Activated T-cell treated with anti-CD3 and anti-CD28 coated beads for 24 hours (primary cell): Measurements from ENCODE around the gene HRH2.
A peak's percentile ranks its signal among the peaks of the same experiment; 100 is the strongest.

Experiments used
- DNase-seq: peaks from one replicate; pipeline ENCODE4 v3.0.0-alpha.2; 2020; ENCODE audit warnings: low read depth

HRH2 gene

DNA sequence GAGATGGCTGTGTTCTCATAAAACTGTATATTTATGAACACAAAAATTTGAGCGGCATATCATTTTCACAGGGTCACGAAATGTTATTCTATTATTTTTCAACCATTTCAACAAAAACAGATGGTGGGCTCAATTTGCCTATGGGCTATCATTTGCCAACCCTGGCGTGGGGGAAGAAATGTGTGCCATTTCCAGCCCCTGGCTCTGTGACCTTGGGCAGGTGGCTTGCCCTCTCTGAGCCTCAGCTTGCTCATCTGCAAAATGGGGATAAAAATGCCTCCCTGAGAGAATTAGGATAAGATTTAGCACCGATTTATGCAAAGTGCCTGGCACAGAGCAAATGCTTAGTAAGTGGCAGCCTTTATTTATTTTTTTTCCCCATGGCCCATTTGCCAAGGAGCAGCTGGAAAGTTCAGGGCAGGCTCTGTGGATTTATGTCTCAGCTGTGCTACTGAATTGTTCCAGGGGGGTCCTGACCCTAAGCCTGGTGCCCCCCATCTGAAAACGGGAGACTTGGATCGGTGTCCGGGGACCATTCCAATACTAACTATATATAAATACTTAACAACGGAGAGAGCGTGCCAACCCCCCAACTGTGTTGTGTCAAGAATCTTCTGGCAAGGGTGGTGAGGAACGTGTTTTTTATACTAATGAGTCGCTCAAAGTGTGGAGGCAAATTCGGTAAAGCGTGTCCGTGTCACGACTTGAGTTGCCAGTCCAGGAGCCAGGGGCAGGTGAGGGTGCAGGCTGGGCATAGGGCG, 34.5 kb downstream of the HRH2 start:
- DNase-seq = no peak

DNA sequence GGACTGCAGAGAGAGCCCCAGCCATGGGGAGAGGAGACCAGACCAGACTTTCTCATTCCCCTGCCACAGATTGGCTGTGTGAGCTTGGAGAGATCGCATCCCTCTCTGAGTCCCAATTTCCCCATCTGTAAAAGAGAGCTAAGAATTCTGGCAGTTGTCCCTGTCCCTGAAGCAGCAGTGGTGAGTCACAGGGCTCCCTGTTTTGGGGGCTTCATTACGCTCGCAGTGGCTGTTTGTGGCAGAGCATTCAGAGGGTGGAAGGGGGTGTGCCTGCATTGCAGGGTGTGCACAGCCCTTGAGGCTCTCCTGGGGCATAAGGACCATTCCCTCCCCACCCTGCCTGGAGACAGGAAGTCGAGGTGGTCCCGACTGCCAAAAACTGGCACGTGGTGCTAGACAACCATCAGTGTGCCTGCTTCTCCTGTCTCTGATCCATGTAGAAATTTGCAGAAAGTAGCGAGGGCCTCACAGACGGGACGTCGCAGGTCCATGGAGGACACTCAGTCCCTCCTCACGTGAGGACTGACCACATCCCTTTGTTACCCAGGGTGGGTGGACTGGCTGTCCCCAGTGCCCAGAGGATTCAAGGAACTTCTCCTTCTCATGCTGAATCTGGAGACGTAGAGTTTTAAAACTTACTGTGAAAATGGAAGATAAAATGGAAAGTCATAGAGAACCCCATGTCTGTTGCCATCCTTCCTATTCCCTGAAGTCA, 35.3 kb downstream of the HRH2 start:
- no peak for DNase-seq

- DNase-seq = no peak
Observed at GRCh38 chr5:175693741-175694140, 35.9 kb downstream of the HRH2 start.

- DNase-seq = no peak
Observed at GRCh38 chr5:175694371-175695160, 36.7 kb downstream of the HRH2 start.

GRCh38 chr5:175695161-175696126, 37.6 kb downstream of the HRH2 start:
- DNase-seq = no peak

GRCh38 chr5:175696139-175696854, 38.4 kb downstream of the HRH2 start:
- DNase-seq = peak; percentile 65

- DNase-seq = no peak
Observed at GRCh38 chr5:175696855-175697198, 39.0 kb downstream of the HRH2 start.

- no peak for DNase-seq
Observed at GRCh38 chr5:175697846-175698245, 40.0 kb downstream of the HRH2 start.

DNA sequence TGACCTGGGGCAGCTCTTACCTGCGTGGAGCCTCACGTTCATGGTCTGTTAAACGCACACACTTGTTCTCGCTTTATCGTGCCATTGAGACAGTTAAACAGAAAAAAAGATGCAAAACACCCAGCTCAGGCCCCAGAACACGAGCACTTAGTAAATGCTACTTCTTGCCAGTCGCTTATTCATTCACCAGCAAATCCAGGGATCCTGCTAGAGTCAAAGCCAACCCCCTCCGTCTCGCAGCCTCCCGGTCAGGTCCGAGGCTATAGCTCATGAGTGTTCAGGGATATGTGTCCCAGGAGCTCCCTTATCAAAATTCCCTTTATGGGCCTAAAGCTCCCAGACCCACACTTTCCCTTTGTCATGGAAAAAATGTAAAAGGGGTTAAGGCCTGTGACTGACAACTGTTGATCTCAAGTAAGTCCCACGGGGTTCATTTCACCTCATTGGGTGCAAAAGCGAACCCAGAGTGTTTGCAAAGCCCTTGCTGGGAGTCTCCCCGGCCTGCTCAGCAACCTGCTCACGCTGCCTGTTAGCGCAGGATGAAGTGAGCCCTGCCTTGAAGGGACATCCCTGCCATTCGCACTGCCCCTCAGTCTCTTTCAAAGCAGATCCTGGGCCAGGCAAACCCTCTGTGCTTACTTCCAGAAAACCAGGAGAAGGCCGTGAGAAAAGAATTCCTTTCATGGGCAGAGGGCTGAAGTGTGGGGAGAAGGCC, 40.7 kb downstream of the HRH2 start:
- no peak for DNase-seq

DNA sequence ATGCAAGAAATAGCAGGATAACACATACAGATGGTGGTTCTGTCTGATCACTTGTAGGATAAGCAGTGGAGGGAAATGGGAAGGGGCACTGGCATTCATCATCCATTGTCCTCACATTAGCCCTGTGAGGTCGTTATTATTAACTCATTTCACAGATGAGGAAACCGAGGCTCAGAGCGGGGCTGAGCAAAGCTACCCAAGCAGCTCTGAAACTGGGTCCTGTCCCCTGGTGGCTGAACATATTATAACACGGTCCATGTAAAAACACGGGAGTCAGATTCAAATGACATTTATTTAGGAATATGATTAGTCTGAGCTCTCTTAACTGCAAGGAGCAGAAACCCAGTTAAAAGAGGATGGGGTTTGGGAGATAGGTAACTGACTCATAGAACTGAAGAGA, 43.1 kb downstream of the HRH2 start:
- no peak for DNase-seq

DNA sequence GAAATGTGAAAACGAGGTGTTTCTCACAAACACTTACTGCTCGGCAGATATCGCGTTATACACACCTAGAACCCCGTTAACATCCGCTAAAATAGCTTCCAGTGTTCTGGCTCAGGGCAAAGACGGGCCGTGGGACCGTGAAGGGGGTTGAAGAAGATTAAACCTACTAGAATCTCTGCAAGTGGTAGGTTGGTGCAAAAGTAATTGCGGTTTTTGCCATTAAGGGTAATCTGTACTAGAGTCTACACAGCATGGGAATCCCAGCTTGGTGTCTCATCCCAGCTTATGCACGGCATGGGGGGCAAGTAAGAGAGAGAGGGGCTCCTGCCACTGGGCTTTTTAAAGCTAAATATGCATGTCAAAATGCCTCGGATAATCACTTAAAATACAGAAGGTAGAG, 43.9 kb downstream of the HRH2 start:
- DNase-seq = no peak

DNA sequence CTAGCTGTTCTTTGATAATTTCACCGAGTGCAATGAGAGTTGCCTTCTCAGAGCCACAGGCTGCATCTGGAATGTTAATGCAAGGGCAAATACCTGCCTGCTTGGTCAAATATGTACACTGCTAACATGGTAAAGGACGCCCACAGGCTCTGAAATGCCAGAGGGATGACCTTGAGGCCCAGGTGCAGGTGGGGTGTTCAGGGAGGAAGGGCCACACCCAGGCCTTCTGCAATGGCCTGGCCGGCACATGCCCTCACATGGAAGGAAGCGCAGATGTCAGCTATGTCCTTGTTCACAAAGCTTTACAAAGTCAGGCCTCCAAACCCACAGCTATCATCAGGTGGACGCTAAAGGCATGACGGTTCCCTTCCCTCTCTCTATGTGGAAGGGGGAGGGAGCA, 48.6 kb downstream of the HRH2 start:
- DNase-seq = no peak

DNA sequence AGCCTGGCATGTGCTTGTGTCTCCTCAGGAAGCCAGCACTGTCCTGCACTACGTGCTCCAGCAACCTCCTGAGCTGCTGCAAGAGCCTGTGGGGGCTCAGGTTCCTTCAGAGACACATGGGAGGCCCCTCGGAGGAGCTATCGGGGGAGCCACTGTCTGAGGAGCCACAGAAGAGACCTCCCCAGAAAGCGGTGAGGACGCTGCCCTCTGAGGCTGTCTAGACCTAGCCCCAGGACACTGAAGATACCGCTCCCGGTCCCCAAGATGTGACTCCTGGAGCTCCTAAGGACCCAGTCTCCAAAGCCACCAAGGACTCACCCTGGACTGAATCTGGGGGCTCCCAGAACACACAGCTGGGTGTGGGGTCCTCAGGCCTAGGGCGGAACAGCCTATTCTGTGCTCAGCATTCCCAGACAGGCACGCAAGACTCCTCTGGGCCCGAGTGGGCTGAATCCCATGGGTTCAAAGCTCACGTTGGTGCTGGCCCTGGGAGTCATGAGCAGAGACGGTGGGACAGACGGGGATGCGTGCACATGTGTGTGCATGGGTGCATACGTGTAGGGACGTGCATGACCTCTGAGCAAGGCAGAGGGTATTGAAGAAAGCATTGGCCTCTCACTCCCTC, 50.0 kb downstream of the HRH2 start:
- no peak for DNase-seq

DNA sequence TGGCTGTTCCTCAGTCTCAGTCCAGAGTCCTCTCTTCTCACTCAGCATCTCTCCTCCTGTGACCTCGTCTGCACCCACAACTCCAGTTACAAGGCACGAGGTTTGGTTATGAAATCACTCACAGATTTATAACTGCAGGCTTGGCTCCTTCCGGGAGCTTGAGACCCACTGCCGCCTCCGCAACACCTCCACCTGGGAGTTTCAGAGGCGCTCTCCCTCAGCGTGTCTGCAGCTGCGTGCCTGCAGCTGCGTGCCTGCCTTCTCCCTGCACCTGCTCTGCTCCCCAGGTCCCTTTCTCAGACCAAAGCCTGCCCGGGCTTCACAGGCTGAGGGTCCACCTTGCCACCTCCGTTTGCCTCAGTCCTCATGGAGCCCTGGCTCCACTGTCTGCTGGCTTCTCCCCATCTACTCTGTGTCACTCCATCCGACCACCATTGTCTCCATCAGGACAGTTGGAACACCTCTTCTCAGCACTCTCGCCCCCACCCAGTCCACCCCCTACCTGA, 51.5 kb downstream of the HRH2 start:
- DNase-seq = no peak

GRCh38 chr5:175710326-175710725, 52.5 kb downstream of the HRH2 start:
- DNase-seq = no peak

DNA sequence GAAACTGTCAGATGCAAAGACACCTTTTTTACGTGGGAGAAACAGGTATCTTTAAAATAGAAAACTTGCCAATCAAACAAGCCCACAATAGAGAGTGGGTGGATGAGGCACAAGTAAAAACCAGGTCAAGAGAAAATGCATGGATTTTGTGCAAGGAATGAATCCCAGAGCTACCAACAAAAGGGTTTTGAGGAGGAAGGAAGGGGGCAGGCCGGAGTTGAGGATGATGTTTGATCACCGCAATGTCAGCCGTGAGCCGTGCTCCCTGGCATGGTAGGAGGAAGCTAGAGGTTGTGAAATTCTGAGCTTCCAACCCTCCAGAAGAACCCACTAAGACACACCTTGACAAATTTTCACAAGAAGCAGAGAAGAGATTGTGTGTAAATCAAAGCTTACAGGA, 53.2 kb downstream of the HRH2 start:
- DNase-seq = no peak

GRCh38 chr5:175711472-175712312, 53.8 kb downstream of the HRH2 start:
- no peak for DNase-seq

DNA sequence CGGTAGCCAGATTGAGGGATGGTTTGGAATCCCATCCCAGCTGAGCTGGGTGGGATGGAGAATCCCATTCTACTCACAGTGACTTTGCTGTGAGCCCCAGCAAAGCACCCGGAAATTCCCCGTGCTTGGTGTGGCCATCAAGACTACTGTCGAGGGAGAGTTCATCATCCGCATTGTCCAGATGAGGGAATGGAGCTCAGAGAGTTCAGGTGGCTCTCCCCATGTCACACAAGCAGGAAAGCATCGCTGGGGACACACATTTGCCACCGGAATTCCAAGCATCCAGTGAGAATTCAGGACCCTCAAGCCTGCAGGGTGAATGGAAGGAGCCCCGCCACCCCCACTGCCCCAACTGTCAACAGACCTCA, 54.4 kb downstream of the HRH2 start:
- no peak for DNase-seq

- no peak for DNase-seq
Observed at GRCh38 chr5:175712681-175713085, 54.8 kb downstream of the HRH2 start.
